ENCODE results near the gene RGS8. TPM values are rescaled to one million over a fixed set of nuclear protein-coding genes. Genes with fewer than 3 reads are reported as not detected.

Gene RGS8
- total and polyA plus RNA-seq, 4 donors: 0.05 TPM; not detected in 3

GRCh38 chr1:182721525-182721924, 37.1 kb upstream of the RGS8 start:
- Histone ChIP-seq H3K9me3 (ENCODE audit: control insufficient read depth in 4 of 4, low read length in 3 of 4) (no peaks in the 10 kb centered on the region), H3K4me3 (ENCODE audit: low read depth in 1 of 3, low read length in 3 of 3) (no peak overlapping the region), H3K27ac (ENCODE audit: low read depth in 1 of 2, low read length in 2 of 2) (no peak overlapping the region), H3K36me3 (ENCODE audit: control insufficient read depth in 4 of 4, insufficient read depth in 3 of 4, low read depth in 1 of 4, low read length in 3 of 4) (no peaks in the 10 kb centered on the region), H3K9ac (ENCODE audit: low read depth in 1 of 2, low read length in 2 of 2) (no peak overlapping the region), H3K27me3 (ENCODE audit: control insufficient read depth in 4 of 4, insufficient read depth in 4 of 4, low read length in 3 of 4) (no peaks in the 10 kb centered on the region), H3K4me1 (ENCODE audit: control insufficient read depth in 4 of 4, insufficient read depth in 4 of 4, low read length in 3 of 4) (no peaks in the 10 kb centered on the region)
- WGBS: 17% methylated on average over 1 of the region's 1 CpG
- no peak for DNase-seq (ENCODE audit: low spot score)
- no peak for TF ChIP-seq RAD21 (IDR thresholded peaks at IDR 0.05)
- TF ChIP-seq SP1 (IDR thresholded peaks at IDR 0.05): no peak
- TF ChIP-seq GABPA (IDR thresholded peaks at IDR 0.05 in 1 of 2, conservative IDR thresholded peaks at IDR 0.05 in 1 of 2): no peak
- no peak for TF ChIP-seq JUND (IDR thresholded peaks at IDR 0.05)
- TF ChIP-seq FOXA1 (IDR thresholded peaks at IDR 0.05): no peak
- no peak for TF ChIP-seq YY1 (IDR thresholded peaks at IDR 0.05)
- TF ChIP-seq NR2F2 (IDR thresholded peaks at IDR 0.05): no peak
- no peak for TF ChIP-seq HNF4A (conservative IDR thresholded peaks at IDR 0.05)
- no peak for TF ChIP-seq EGR1 (IDR thresholded peaks at IDR 0.05; ENCODE audit: low read depth in 2 of 2)

GRCh38 chr1:182720463-182720862, 36.1 kb upstream of the RGS8 start:
- 83% methylated on average over 2 of the region's 2 CpGs for WGBS
- Histone ChIP-seq H3K9ac (ENCODE audit: low read depth in 1 of 2, low read length in 2 of 2) (no peak overlapping the region), H3K4me1 (ENCODE audit: control insufficient read depth in 4 of 4, insufficient read depth in 4 of 4, low read length in 3 of 4) (no peaks in the 10 kb centered on the region), H3K36me3 (ENCODE audit: control insufficient read depth in 4 of 4, insufficient read depth in 3 of 4, low read depth in 1 of 4, low read length in 3 of 4) (no peaks in the 10 kb centered on the region), H3K4me3 (ENCODE audit: low read depth in 1 of 3, low read length in 3 of 3) (no peak overlapping the region), H3K9me3 (ENCODE audit: control insufficient read depth in 4 of 4, low read length in 3 of 4) (no peaks in the 10 kb centered on the region), H3K27me3 (ENCODE audit: control insufficient read depth in 4 of 4, insufficient read depth in 4 of 4, low read length in 3 of 4) (no peaks in the 10 kb centered on the region), H3K27ac (ENCODE audit: low read depth in 1 of 2, low read length in 2 of 2) (no peak overlapping the region)
- TF ChIP-seq RAD21 (IDR thresholded peaks at IDR 0.05): no peak
- TF ChIP-seq CTCF (IDR thresholded peaks at IDR 0.05; ENCODE audit: low read depth, low read length, missing input control): peak; percentile 22
- no peak for TF ChIP-seq FOXA2 (IDR thresholded peaks at IDR 0.05)
- no peak for TF ChIP-seq HNF4A (conservative IDR thresholded peaks at IDR 0.05)
- no peak for DNase-seq (ENCODE audit: low spot score)

GRCh38 chr1:182719553-182719952, 35.2 kb upstream of the RGS8 start:
- 95% methylated on average over 4 of the region's 4 CpGs for WGBS
- Histone ChIP-seq H3K9ac (ENCODE audit: low read depth in 1 of 2, low read length in 2 of 2) (no peak overlapping the region), H3K4me1 (ENCODE audit: control insufficient read depth in 4 of 4, insufficient read depth in 4 of 4, low read length in 3 of 4) (no peaks in the 10 kb centered on the region), H3K4me3 (ENCODE audit: low read depth in 1 of 3, low read length in 3 of 3) (no peak overlapping the region), H3K36me3 (ENCODE audit: control insufficient read depth in 4 of 4, insufficient read depth in 3 of 4, low read depth in 1 of 4, low read length in 3 of 4) (no peaks in the 10 kb centered on the region), H3K27ac (ENCODE audit: low read depth in 1 of 2, low read length in 2 of 2) (no peak overlapping the region), H3K9me3 (ENCODE audit: control insufficient read depth in 4 of 4, low read length in 3 of 4) (no peaks in the 10 kb centered on the region), H3K27me3 (ENCODE audit: control insufficient read depth in 4 of 4, insufficient read depth in 4 of 4, low read length in 3 of 4) (no peaks in the 10 kb centered on the region)
- no peak for DNase-seq (ENCODE audit: low spot score)
- TF ChIP-seq FOXA1 (IDR thresholded peaks at IDR 0.05) (no peak), HNF4G (IDR thresholded peaks at IDR 0.05) (no peak), JUND (IDR thresholded peaks at IDR 0.05) (no peak), HNF4A (conservative IDR thresholded peaks at IDR 0.05) (no peak), NR2F2 (IDR thresholded peaks at IDR 0.05) (no peak), YY1 (IDR thresholded peaks at IDR 0.05) (no peak), TAF1 (conservative IDR thresholded peaks at IDR 0.05) (no peak), FOXA2 (IDR thresholded peaks at IDR 0.05) (no peak), SP1 (IDR thresholded peaks at IDR 0.05) (no peak), EGR1 (IDR thresholded peaks at IDR 0.05; ENCODE audit: low read depth in 2 of 2) (no peak), MAX (IDR thresholded peaks at IDR 0.05) (no peak), CTCF (IDR thresholded peaks at IDR 0.05; ENCODE audit: low read depth, low read length, missing input control) (no peak), GABPA (IDR thresholded peaks at IDR 0.05 in 1 of 2, conservative IDR thresholded peaks at IDR 0.05 in 1 of 2) (no peak), RXRA (IDR thresholded peaks at IDR 0.05) (no peak), RAD21 (IDR thresholded peaks at IDR 0.05) (no peak)
- TF ChIP-seq, protein P1, sequence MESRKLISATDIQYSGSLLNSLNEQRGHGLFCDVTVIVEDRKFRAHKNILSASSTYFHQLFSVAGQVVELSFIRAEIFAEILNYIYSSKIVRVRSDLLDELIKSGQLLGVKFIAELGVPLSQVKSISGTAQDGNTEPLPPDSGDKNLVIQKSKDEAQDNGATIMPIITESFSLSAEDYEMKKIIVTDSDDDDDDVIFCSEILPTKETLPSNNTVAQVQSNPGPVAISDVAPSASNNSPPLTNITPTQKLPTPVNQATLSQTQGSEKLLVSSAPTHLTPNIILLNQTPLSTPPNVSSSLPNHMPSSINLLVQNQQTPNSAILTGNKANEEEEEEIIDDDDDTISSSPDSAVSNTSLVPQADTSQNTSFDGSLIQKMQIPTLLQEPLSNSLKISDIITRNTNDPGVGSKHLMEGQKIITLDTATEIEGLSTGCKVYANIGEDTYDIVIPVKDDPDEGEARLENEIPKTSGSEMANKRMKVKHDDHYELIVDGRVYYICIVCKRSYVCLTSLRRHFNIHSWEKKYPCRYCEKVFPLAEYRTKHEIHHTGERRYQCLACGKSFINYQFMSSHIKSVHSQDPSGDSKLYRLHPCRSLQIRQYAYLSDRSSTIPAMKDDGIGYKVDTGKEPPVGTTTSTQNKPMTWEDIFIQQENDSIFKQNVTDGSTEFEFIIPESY (IDR thresholded peaks at IDR 0.05): no peak
- TF ChIP-seq, protein P2, sequence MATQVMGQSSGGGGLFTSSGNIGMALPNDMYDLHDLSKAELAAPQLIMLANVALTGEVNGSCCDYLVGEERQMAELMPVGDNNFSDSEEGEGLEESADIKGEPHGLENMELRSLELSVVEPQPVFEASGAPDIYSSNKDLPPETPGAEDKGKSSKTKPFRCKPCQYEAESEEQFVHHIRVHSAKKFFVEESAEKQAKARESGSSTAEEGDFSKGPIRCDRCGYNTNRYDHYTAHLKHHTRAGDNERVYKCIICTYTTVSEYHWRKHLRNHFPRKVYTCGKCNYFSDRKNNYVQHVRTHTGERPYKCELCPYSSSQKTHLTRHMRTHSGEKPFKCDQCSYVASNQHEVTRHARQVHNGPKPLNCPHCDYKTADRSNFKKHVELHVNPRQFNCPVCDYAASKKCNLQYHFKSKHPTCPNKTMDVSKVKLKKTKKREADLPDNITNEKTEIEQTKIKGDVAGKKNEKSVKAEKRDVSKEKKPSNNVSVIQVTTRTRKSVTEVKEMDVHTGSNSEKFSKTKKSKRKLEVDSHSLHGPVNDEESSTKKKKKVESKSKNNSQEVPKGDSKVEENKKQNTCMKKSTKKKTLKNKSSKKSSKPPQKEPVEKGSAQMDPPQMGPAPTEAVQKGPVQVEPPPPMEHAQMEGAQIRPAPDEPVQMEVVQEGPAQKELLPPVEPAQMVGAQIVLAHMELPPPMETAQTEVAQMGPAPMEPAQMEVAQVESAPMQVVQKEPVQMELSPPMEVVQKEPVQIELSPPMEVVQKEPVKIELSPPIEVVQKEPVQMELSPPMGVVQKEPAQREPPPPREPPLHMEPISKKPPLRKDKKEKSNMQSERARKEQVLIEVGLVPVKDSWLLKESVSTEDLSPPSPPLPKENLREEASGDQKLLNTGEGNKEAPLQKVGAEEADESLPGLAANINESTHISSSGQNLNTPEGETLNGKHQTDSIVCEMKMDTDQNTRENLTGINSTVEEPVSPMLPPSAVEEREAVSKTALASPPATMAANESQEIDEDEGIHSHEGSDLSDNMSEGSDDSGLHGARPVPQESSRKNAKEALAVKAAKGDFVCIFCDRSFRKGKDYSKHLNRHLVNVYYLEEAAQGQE (IDR thresholded peaks at IDR 0.05): no peak
- TF ChIP-seq, protein P3, sequence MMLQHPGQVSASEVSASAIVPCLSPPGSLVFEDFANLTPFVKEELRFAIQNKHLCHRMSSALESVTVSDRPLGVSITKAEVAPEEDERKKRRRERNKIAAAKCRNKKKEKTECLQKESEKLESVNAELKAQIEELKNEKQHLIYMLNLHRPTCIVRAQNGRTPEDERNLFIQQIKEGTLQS (IDR thresholded peaks at IDR 0.05): no peak
